Lung (tissue), 12 donors: Measurements from ENCODE around the gene GPRIN1. TPM values are rescaled to one million over a fixed set of nuclear protein-coding genes. Genes with fewer than 3 reads are reported as not detected.

Experiments
- ATAC-seq: fragments of 200-7000 bp; cut with Tn5 transposase; one replicate; pipeline ENCODE4 v1.9.1; 2020; ENCODE audit warnings: moderate number of reproducible peaks; ENCODE audit not compliant: insufficient read depth, low FRiP score
- DNase-seq, 3 donors: peaks; one replicate each; pipeline ENCODE4 v3.0.0-alpha.2; 2013 to 2017
- H3K27ac ChIP-seq, 2 donors: one replicate each; pipeline ENCODE4 v1.5.1; 2013; ENCODE audit warnings: mild to moderate bottlenecking in 2 of 2, moderate library complexity in 2 of 2, control low read depth in 1 of 2, inconsistent platforms in 1 of 2, low read depth in 1 of 2, low read length in 1 of 2
- H3K27me3 ChIP-seq, 3 donors: one replicate each; pipeline ENCODE4 v1.5.1; 2013; ENCODE audit warnings: low read length in 2 of 3; ENCODE audit not compliant: control insufficient read depth in 3 of 3, insufficient read depth in 3 of 3
- H3K36me3 ChIP-seq, 4 donors: one replicate each; pipeline ENCODE4 v1.5.1; 2013; ENCODE audit warnings: low read length in 4 of 4, mild to moderate bottlenecking in 1 of 4, moderate library complexity in 1 of 4; ENCODE audit not compliant: control insufficient read depth in 4 of 4, insufficient read depth in 4 of 4
- H3K4me1 ChIP-seq, 5 donors: one replicate each; pipeline ENCODE4 v1.5.1; 2013; ENCODE audit warnings: low read length in 5 of 5, mild to moderate bottlenecking in 2 of 5, moderate library complexity in 1 of 5; ENCODE audit not compliant: control insufficient read depth in 5 of 5, insufficient read depth in 5 of 5
- H3K4me3 ChIP-seq: one replicate; pipeline ENCODE4 v1.5.1; 2013; ENCODE audit warnings: mild to moderate bottlenecking, control low read depth, moderate library complexity
- H3K9ac ChIP-seq, 2 donors: one replicate each; pipeline ENCODE4 v1.5.1; 2013; ENCODE audit warnings: low read length in 2 of 2, control low read depth in 1 of 2; ENCODE audit not compliant: insufficient read depth in 1 of 2
- H3K9me3 ChIP-seq, 4 donors: one replicate each; pipeline ENCODE4 v1.5.1; 2013; ENCODE audit warnings: low read length in 3 of 4, mild to moderate bottlenecking in 1 of 4, moderate library complexity in 1 of 4; ENCODE audit not compliant: control insufficient read depth in 4 of 4, insufficient read depth in 3 of 4
- WGBS, 2 donors: extraction: QIAGEN DNeasy Blood & Tissue Kit; methylation state at CpG; one replicate each; pipeline ENCODE4 v1.1.7; 2013; 5-methylcytosine and 5-hydroxymethylcytosine counted together
- polyA plus RNA-seq, 2 donors: library from polyadenylated mRNA; stranded (reverse); fragments of 200-250 nt; gene quantifications; one replicate each; pipeline ENCODE4 v1.2.1, GENCODE V29; 2013
- total RNA-seq, 2 donors: library from RNA; depleted of rRNA in 1 of 2; stranded (reverse); fragments of >200 nt in 1 of 2; gene quantifications; one replicate each; pipeline ENCODE4 v1.2.1, GENCODE V29; 2014 to 2021
- TF ChIP-seq, protein P1 (sequence below): IDR thresholded peaks from 2 replicates; pipeline ENCODE4 v1.5.1; 2012; ENCODE audit warnings: mild to moderate bottlenecking; ENCODE audit errors: control extremely low read depth, extremely low read depth
- donor health status: control.
- donor health status: control.
- donor health status: Bipolar disorder and iron deficiency.
- donor health status: healthy.
- donor health status: DM: yes; HTN: yes; CAD: no.

Gene GPRIN1
- total and polyA plus RNA-seq, 4 donors, result 0.39 to 1.1 (median 0.82) TPM

DNA sequence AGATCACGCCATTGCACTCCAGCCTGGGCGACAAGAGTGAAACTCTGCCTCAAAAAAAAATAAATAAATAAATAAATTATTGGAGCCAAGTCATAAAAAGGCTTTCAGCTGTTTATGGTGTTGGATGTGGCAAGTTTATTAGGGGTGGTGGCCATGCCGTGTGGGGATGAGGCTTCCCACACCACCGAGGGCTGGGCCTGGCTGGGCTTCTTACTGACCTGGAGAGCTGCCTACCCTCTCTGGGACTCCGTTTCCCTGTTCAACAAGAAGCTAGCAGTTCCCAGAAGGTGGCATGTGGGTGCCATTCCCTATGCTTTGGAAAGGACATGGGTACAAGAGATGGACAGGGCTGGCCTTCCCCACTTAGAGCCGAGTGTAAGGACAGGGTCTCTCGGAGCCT, 22.6 kb downstream of the GPRIN1 start:
- no peak overlapping the region for H3K4me3 ChIP-seq
- no peak overlapping the region for H3K9ac ChIP-seq
- H3K4me1 ChIP-seq, result no peaks in the 10 kb centered on the region
- TF ChIP-seq, protein P1, sequence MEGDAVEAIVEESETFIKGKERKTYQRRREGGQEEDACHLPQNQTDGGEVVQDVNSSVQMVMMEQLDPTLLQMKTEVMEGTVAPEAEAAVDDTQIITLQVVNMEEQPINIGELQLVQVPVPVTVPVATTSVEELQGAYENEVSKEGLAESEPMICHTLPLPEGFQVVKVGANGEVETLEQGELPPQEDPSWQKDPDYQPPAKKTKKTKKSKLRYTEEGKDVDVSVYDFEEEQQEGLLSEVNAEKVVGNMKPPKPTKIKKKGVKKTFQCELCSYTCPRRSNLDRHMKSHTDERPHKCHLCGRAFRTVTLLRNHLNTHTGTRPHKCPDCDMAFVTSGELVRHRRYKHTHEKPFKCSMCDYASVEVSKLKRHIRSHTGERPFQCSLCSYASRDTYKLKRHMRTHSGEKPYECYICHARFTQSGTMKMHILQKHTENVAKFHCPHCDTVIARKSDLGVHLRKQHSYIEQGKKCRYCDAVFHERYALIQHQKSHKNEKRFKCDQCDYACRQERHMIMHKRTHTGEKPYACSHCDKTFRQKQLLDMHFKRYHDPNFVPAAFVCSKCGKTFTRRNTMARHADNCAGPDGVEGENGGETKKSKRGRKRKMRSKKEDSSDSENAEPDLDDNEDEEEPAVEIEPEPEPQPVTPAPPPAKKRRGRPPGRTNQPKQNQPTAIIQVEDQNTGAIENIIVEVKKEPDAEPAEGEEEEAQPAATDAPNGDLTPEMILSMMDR, result no peak
- 90 to 95% methylated on average over 7 of the region's 7 CpGs for WGBS, 2 donors
- no peak overlapping the region for H3K27ac ChIP-seq
- DNase-seq (no peak), ATAC-seq (no peak)
- H3K9me3 ChIP-seq, result peaks cover 0 to 23% (median 7%) of the 10 kb centered on the region in 4 donors
- H3K27me3 ChIP-seq, result no peaks in the 10 kb centered on the region
- H3K36me3 ChIP-seq, result no peaks in the 10 kb centered on the region

DNA sequence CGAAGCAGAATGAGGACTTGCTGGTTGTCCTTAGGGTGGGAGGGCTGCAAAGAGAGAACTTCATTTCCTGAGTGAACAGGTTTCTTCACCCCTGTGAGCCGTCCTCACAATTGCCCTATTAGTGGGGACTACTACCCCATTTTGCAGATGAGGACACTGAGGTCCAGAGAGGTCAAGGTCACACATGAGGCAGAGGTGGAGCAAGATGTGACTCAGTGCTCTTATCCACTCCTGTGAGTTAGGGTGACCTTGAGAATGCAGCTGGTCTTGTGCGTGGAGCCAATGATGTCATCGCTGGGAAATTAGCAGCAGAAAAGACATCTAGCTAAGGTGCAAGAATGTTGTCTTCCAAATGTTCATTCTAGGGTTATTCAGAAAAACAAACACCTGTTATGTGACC, 26.9 kb downstream of the GPRIN1 start:
- Histone ChIP-seq H3K9ac (no peak overlapping the region), H3K9me3 (peaks cover 0 to 21% (median 7%) of the 10 kb centered on the region in 4 donors), H3K4me1 (no peaks in the 10 kb centered on the region), H3K4me3 (no peak overlapping the region), H3K36me3 (no peaks in the 10 kb centered on the region), H3K27me3 (no peaks in the 10 kb centered on the region), H3K27ac (no peak overlapping the region)
- TF ChIP-seq, protein P1, result no peak
- 80 to 84% methylated on average over 4 of the region's 4 CpGs for WGBS, 2 donors
- DNase-seq (no peak), ATAC-seq (no peak)

DNA sequence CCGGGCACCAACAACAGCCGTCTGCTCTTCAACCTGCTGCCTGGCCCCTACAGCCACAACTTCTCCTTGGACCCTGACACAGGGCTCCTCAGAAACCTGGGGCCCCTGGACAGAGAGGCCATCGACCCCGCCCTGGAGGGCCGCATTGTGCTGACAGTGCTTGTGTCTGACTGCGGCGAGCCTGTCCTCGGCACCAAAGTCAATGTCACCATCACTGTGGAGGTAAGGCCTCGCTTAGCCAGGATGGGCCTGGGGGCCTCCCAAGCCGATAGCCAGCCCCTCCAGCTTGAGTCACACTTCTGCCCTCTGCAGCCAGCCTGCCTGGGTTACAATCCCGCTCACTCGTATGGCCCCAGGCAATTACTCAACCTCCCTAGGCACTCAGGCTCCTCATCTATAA, 28.6 kb downstream of the GPRIN1 start:
- DNase-seq, result no peak
- H3K27me3 ChIP-seq, result no peaks in the 10 kb centered on the region
- WGBS, 2 donors, result 92 to 93% methylated on average over 12 of the region's 12 CpGs

More for the DNA sequence above, 28.6 kb downstream of the GPRIN1 start:
- ATAC-seq, result no peak
- Histone ChIP-seq H3K27ac (no peak overlapping the region), H3K4me1 (no peaks in the 10 kb centered on the region), H3K4me3 (no peak overlapping the region), H3K9me3 (peaks cover 0 to 17% (median 7%) of the 10 kb centered on the region in 4 donors), H3K9ac (no peak overlapping the region), H3K36me3 (no peaks in the 10 kb centered on the region)
- TF ChIP-seq, protein P1, result no peak
